H4 (cell line): ENCODE measurements around the gene INSL6. TPM values are rescaled to one million over a fixed set of nuclear protein-coding genes. Genes with fewer than 3 reads are reported as not detected.

ENCODE experiments used
- total RNA-seq: library from RNA; depleted of rRNA; stranded (reverse); fragments of >200 nt; shearing (Covaris generic); gene quantifications from 2 replicates; pipeline ENCODE4 v1.2.3, GENCODE V29; 2014; rRNA removed

The INSL6 gene
- total RNA-seq, 1 experiment from 2014 or later = not detected

Other genes with a start within 250 kb of the INSL6 start
- 0.41 and 1.2 TPM in 2 replicates for gene JAK2, start 200.4 kb downstream of the INSL6 start, total RNA-seq
- gene INSL4, start 45.8 kb upstream of the INSL6 start, total RNA-seq = not detected in 2 replicates
- not detected in 2 replicates for gene RLN2, start 119.1 kb upstream of the INSL6 start, total RNA-seq
- not detected in 2 replicates for gene RLN1, start 154.2 kb upstream of the INSL6 start, total RNA-seq